NCI-H460 (cell line): ENCODE measurements around the gene SOSTDC1. TPM values are rescaled to one million over a fixed set of nuclear protein-coding genes. Genes with fewer than 3 reads are reported as not detected.
"Not testable (repeated sequence)": the region's sequence is repeated elsewhere in the genome, so short reads cannot be mapped to it uniquely, and the experiment has no call there.

Experiments used
- DNase-seq: peaks from one replicate; pipeline ENCODE4 v3.0.0-alpha.2; 2016; ENCODE audit warnings: low read depth; ENCODE audit errors: extremely low read depth
- total RNA-seq: library from RNA; depleted of rRNA; stranded (reverse); fragments of >200 nt; shearing (Covaris generic); gene quantifications from 2 replicates; pipeline ENCODE4 v1.2.3, GENCODE V29; 2014

The SOSTDC1 gene
- total RNA-seq, 1 experiment from 2014 or later: 0.10 TPM

DNA sequence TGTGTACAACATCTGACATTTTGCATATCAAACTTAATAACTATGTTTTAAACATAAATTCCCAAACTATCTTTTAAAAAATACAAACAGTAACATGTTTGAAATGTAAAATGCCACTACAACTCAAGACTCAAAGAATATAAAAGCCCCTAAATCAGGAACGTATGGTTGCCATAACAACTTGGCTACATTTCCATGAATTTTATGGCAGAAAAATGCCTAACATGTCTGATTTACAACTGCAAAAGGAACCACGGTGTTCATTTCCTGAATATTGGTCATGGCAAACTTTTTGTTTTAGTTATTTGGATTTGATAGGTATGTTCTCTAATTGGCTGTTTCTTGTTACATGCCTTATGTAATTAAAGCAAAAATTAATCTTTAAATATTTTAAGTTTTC lies 2.0 kb downstream of the SOSTDC1 start:
- no peak for DNase-seq

DNA sequence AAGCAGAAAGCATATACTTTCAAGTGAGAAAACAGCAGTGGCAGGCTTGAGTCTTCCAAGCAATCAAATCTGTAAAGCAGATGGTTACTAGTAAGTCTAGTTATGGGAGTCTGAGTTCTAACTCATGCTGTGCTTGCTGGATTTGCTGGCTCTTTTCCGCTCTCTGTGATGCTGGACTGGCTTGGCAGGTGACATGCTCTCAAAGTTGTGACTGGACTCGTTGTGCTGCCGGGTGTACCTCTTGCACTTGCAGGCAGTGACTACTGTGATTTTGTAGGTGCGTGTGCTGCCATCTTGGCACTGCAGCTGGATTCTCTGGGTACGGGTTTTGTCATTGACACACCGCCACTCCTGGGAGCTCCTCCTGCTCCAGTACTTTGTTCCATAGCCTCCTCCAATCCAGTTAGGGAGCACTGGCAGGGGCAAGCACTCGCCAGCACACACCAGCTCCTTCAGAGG lies 3.1 kb downstream of the SOSTDC1 start:
- no peak for DNase-seq

DNA sequence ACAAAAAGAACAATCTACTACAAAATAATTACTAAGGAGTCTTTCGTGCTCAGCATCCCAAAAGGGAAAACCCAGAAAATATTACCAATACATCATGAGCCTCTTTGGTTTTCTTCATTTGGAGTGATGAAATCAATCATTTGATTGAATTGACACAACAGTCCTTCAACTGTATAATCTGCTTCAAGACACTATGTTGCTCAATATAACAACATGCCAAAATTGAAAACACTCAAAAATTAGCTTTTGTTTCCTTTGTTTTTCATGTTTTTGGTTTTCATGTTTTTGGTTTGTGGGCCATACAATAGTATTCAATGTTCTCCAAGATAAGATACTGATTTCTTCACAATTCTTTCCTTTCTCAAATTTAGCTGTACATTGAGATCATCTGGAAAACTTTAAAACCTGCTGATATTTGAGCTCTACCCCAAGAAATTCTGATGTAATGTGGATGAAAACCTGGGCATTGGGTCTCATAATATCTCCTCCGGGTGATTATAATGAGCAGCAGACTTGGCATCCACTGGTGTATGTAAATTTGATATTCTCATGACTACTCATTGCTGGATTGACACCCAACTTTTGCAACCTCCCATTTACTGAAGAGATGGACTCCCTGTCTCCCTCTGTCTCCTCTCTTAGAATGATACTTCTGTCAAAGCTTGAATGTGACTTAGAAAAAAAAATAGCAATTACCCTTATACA lies 4.6 kb downstream of the SOSTDC1 start:
- no peak for DNase-seq

DNA sequence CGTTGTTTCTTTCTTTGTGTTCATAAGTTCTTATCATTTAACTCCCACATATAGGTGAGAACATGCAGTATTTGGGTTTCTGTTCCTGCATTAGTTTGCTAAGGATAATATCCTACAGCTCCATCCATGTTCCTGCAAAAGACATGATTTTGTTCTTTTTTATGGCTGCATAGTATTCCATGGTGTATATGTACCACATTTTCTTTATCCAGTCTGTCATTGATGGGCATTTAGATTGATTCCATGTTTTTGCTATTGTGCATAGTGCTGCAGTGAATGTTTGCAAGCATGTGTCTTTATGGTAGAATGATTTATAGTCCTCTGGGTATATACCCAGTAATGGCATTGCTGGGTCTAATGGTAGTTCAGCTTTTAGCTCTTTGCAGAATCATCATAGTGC lies 9.2 kb downstream of the SOSTDC1 start:
- not testable (repeated sequence) for DNase-seq

DNA sequence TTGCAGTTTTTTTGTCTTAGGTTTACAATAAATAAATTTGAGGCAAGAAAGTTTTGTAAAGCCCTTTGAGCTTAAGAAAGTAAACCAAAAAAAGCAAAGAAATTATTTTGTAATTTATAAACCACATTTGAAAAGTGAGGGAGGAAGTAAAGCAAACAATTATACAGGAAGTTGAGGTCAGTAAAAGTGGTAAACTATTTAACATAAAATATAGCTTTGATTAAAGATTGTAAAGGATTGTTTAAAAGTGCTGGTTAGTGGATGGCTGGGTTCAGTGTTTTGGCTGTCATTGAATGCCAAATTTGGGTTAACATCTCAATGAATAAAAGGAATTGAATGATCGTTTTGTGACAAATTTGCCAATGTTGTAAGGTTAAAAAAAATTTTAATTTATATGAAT lies 9.9 kb downstream of the SOSTDC1 start:
- no peak for DNase-seq

DNA sequence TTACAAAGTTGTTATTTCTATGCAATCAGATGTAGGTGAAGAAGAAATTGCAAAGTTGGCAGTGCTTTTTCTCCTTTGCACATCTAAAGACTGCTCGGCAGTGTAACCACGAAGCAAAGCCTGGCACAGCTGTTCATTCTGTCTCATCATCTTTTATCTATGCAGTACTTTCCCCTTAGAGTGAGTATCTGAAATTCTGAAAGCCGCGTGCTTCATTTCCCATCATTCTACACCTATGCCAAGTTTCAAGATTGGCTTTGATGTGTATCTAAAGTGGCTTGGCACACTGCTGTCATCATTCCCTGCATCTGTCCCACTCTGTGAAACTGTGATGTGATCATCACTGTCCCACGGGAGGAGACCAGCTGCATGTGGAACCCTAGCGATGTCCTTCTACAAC lies 15.2 kb downstream of the SOSTDC1 start:
- DNase-seq: no peak

DNA sequence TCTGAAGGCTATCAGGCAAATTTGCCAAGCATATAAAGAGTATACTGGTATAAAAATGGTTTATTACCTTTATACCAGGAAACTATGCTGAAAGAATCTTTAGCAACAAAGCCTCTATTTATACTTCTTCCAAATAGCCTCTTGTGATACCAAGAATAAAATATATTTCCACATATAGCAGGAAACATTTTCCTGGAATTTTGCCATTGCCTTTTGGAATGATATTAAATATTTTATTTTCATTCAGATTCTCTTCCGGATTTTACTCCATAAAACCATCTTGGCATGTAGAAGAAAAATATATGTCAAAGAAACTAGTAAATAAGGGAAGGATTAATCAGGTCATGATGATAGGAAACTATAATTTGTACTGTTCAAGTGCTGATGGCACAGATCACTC lies 17.7 kb downstream of the SOSTDC1 start:
- DNase-seq: no peak

DNA sequence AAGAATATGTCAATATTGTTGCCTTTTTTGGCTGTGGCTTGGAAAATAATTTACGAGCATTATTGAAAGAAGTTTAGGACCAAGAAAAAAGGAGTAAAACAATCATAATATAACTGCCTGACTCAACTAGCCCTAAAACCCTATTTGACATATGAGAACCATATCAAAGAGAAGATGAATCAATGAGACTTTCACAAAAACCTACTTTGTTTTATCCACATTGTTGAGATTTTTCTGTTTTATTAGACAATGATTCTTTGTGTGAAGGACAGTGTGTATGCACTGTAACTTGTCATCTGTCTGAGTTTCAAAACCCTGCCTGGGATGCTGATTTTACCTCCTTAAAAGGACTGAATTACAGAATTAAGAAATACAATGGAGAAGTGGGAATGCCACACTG lies 19.0 kb downstream of the SOSTDC1 start:
- DNase-seq: no peak

DNA sequence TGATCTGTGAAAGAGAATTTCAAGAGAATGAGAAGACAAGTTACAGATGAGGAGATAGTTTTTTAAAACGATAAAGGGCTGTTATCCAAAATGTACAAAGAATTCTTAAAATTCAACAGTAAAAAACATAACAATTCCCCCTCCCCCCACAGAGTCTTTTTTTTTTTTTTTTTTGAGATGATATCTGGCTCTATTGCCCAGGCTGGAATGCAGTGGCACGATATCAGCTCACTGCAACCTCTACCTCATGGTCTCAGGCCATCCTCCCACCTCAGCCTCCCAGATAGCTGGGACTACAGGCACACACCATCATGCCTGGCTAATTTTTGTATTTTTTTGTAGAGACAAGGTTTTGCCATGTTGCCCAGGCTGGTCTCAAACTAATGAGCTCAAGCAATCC lies 21.7 kb downstream of the SOSTDC1 start:
- not testable (repeated sequence) for DNase-seq

DNA sequence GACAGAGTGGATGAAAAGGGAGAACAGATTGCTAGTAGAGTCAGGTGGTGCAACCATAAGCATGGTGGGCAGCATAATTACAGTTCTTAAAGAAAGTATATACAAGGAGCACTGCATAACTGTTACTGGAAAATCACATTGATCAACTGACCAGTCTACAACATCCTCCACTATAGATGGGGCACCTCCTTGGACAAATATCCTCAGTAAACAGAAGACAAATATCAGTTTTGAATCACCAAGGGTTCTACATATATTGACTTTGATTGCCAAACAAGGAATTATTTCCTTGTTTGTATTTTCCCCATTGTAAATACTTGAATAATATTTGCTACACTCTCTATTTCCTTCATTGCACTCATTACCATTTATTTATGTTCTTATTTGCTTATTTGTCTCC lies 26.6 kb downstream of the SOSTDC1 start:
- no peak for DNase-seq

DNA sequence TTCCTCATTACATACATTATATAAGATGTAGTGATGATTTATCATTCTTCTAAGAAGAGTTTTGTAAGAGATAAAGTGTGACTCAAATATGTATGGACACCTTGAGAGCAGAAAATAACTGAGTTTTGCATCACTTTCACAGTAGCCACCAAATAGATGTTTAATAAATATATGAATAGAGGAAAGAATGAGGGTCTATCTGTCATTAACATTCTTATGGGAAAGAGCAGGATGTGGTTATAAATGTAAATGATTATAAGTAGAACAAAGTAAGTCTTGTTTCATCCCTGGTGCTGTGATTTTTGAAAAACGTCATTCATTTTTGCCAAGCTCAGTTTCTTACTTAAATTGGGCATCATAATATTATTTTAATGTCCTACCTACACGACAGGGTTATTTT lies 29.2 kb downstream of the SOSTDC1 start:
- no peak for DNase-seq

DNA sequence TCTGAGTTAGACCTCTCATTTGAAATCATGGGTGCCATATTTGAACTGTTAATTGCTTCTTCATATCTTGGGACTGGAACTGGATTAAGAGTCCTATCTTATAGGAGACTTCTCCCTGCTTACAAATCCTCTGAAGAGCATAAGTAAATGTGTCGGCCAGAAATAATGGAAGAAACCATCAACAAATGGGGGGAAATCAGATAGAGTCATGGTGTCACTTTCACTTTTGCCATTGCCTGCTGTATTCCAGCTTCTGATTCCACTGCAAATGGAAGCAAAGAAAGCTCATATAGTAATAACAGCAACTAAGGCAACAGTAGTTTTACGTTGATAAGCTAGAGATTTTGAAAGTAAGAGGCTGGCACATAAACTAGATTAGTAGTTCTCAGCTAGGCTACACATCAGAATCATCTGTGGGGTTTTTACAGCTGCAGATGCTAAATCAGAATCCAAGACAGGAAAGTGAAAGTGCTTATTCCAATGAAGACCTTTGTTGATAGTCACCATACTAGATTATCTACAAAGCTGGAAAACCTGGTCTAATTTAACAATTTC lies 31.9 kb downstream of the SOSTDC1 start:
- DNase-seq: no peak

DNA sequence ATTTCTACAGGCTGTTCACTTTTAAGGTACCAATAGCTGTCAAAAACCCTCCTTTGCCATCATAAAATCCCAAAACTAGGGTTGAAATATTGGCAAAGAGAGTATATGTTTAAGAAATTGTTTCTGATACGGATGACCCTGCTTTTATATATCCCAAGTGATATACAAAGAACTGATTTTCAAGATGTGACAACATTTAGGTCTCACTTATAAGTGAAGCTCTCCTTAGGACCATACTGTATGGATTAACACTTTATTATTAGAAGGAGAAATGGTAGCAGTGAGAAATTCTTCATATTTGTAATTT lies 33.2 kb downstream of the SOSTDC1 start:
- DNase-seq: no peak

DNA sequence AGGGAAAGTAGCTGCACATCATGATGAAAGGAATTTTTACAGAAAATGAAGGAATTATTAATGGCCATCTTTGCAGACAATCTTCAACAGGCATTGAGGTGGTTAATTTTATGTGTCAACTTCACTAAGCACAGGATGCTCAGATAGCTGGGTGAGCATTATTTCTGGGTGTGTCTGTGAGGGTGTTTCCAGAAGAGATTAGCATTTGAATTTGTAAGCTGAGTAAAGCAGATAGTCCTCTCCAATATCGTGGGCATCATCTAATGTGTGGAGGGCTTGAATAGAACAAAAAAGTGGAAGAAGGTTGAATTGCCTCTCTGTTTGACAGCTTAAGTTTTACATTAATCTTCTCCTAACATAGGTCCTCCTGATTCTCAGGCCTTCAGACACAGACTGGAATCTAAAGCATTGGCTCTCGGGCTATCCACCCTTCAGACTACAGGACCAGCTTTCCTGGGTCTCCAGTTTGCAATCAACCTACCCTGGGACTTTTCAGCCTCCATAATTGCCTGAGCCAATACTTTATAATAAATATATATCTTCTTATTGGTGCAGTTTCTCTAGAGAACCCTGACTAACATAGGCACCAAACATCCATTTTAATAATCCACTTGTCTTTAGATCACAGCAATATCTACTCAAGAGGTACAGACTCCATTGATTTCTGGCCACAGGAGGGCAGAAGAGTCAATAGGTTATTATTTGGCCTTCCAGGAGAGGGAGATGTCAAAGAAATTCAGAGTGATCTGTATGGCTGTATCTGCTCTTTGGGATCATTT lies 33.7 kb downstream of the SOSTDC1 start:
- peak; percentile 65 for DNase-seq

DNA sequence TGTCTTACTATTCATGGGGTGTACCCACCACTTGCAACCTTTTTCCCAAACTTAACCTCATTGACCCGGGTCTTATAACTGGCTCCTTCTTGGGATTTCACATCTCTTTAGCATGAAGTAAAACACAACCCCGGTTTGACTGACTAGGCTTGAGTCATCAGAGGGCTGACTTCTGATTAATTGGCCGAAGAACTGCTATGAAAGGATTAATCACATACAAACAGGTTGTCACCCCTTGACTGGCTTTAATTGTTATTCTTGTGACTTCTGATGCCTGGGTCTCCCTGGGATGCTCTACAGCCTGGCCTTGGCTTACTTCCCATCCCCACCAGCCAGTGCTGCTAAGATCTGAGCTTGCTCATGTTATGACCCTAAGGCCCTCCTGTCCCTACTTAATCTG lies 35.4 kb downstream of the SOSTDC1 start:
- no peak for DNase-seq

DNA sequence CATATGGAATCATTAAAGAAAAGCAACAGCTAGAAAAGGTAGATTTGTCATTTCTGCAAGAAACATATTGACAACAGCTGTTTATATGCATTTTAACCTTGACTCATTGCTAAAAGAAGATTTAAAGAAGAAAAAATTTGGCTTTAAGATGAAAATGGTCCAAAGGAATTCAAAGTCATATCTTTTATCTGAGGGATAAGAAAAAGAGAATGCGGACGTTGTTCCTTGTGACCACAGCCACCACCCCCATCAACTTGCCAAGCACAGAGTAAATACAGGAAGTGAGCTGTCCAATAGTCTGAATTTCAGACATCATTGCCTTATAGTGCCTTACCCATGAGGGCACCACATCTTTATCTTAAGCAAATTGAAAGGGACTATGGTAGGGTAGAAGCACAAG lies 36.9 kb downstream of the SOSTDC1 start:
- no peak for DNase-seq

DNA sequence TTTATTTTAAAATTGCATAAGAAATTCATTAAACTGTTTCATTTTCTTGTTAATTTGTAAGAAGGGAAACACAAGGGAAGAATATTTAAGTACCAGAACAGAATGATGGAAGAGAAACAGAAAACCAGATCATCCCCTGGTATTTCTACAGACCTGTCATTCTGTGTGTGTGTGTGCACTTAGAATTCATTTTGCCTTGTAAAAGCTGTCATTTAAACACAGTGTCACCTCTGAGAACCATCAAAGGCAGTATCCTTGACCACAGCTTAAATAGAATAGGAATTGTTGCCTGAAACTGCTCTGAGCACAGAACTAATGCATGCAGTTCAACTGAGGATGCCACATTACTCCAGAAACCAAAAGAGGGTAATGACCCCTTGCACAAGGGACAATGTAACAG lies 37.4 kb downstream of the SOSTDC1 start:
- DNase-seq: no peak

DNA sequence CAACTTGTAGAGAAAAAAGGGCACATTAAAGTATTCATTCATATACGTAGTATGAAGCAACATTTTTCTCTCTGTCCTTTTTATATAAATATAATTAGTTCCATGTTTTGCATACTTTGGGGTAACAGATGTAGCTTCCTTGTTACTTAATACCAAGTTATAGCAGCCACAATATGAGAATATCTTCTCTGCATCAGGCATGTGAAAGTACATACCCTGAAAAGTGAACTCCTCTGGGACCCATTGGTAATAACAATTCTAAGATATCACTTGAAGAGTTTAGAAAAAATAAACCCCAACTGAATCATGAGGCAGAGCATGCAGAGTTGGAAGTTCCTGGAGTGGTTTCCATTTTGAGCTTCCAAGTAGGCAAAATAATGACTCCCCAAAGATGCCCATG lies 41.8 kb downstream of the SOSTDC1 start:
- no peak for DNase-seq

DNA sequence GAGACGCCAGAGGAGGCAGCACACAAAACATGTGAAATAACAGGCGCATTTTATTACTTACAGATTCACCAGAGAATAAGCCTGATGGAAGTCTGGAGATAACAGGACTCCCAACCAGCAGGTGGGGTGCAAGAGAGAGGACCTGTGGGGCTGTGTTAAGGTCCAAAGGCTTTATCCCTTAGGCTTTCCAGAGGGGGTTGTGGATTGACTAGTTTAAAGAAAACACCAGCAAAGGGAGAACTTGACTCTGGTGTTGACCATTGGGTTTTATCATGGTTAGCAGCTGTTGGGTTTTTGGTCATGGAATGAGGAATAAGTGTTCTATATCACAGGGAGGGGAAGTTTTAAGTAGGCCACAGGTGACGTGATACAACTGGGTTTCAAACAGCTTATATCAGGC lies 42.6 kb downstream of the SOSTDC1 start:
- DNase-seq: no peak

DNA sequence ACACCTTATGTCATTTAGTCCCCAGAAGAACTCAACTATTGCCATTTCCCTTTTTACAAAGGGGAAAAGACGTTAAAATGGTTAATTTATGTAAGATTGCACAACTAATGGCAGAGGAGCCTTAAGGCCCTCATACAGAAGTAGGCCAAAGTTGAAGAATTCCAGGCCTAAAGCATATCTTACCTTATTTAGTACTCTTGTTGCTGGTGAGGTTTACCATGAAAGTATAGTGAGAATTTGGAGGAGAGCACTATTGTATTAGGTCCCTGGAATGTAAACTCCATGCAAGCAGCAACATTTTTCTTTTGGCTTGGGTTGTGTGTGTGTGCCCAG lies 43.5 kb downstream of the SOSTDC1 start:
- DNase-seq: no peak

DNA sequence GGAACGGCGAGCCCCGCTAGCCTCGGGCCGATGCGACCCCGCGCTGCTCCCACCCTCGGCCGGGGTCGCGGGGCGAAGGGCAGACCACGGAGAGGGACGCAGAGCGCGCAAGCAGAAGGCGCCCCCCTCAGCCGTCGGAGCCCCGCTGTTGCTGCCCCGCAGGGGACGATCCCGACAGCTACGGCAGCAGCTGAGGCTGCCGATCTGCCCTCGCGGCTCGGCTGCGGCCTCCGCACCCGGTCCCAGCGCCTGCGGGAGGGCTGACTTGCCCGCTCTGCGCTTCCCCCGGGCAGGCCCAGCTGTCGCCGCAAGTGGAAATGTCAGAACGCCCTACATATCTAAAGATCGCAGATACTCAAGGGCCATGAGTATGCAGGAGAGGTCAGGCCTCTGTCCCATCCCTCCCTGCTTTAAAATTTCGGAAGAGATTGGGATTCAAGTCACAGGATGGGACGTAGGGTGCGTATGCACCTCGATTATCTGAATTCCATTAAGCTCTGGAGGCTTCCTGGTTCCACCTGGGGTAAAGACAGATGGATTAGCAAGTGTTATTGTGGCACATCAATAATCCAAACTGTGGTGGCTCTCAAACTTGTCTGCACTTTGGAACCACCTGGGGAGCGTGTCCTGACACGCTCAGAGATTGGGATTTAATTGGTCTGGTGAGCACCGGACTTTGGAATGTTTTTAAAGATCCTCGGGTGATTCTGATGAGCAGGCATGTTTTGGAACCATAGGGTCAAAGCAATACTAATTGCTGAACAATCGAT lies 44.0 kb downstream of the SOSTDC1 start, which contains the start of gene CRPPA:
Gene CRPPA, minus strand, starts transcription at position 206 of the 770 bp plus-strand sequence. CDS start 216 bp downstream, outside the sequence.
- peak; percentile 15 for DNase-seq
